ENCODE results near the gene SCAANT1. TPM values are rescaled to one million over a fixed set of nuclear protein-coding genes. Genes with fewer than 3 reads are reported as not detected.
A peak's percentile ranks its signal among the peaks of the same experiment; 100 is the strongest.

Gene SCAANT1
- total and polyA plus RNA-seq, 2 donors (not counting 1 experiment from before 2014, with no cell fraction given): 1.7 TPM; not detected in 1

DNA sequence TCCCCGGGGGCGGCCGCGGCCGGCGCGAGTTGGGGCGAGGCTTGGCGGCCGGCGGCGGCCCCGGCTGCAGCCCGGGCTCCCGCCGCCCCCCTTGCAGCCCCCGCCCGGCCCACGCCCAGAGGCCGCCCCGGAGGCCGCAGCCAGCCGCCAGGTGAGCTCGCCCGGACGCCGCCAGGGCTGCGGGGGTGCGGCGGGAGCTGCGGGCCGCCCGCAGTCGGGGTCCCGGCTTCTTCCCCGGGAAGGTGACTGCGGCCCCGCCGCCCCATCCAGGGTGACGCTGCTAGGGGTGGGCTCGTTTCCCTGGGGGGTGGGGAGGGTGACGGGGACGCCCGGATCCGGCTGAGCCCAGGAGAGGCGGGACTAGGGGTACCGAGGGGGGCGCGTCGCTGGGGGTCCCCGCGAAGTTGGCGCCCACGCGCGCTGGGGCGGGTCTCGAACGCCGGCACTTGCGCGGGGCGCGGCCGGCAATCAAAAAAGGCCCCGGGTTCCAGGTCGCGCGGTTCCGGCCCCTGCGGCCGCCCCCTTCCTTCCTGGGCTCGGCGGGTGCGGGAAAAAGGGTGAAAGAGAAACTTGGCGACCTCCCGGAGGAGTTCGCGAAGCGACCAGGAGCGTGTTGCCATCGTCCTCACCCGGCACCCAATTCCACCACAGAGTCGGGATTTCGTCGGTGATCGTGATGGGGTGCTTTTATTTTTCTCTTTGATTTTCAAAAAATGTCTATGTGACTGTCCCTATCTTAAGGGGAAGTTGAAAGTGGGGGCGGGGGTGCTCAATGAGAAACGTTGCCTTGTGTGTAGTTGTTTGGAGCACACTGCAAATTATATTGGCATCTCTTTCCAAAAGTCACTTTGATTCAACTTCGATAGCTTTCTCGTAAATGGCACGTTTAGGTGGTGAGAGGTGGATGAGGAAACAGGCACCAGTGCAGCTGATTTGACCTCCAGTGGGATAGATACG lies 47.9 kb downstream of the SCAANT1 start:
- no peaks in the 10 kb centered on the region for H4K20me1 ChIP-seq (ENCODE audit: control insufficient read depth, extremely low read depth, insufficient read depth, low read length)
- no peaks in the 10 kb centered on the region for H3K4me1 ChIP-seq (ENCODE audit: control insufficient read depth, extremely low read depth, insufficient read depth, low read length)
- no peaks in the 10 kb centered on the region for H3K36me3 ChIP-seq (ENCODE audit: control insufficient read depth, insufficient read depth, low read length)
- H3K27me3 ChIP-seq (ENCODE audit: control insufficient read depth, insufficient read depth, low read length): no peaks in the 10 kb centered on the region
- no peaks in the 10 kb centered on the region for H3K9me3 ChIP-seq (ENCODE audit: control insufficient read depth, insufficient read depth, low read depth, low read length)
- no peak for DNase-seq (ENCODE audit: low read depth in 2 of 2)
- H3K79me2 ChIP-seq (ENCODE audit: control insufficient read depth, insufficient read depth, low read length): peaks cover 50% of the 10 kb centered on the region
- H3K4me2 ChIP-seq (ENCODE audit: extremely low read depth, insufficient read depth, low read length): peak overlapping the region; percentile 93
- peak overlapping the region; percentile 74 for H2AFZ ChIP-seq (ENCODE audit: low read length)
- TF ChIP-seq CTCF (conservative IDR thresholded peaks at IDR 0.05 in 1 of 2, IDR thresholded peaks at IDR 0.05 in 1 of 2; ENCODE audit: low read depth in 1 of 2, low read length in 2 of 2) (no peak), EZH2 (IDR thresholded peaks at IDR 0.05; ENCODE audit: low read length, missing control alignments) (no peak)
- H3K4me3 ChIP-seq (replicated peaks in 1 of 4; ENCODE audit: control extremely low read depth in 1 of 4, insufficient read depth in 1 of 4, low read depth in 3 of 4, low read length in 4 of 4): peak overlapping the region; percentile 79 to 88 (median 87)
- peak overlapping the region; percentile 82 for H3K27ac ChIP-seq (ENCODE audit: insufficient read depth, low read length)
- H3K9ac ChIP-seq (ENCODE audit: insufficient read depth, low read length): peak overlapping the region; percentile 87

DNA sequence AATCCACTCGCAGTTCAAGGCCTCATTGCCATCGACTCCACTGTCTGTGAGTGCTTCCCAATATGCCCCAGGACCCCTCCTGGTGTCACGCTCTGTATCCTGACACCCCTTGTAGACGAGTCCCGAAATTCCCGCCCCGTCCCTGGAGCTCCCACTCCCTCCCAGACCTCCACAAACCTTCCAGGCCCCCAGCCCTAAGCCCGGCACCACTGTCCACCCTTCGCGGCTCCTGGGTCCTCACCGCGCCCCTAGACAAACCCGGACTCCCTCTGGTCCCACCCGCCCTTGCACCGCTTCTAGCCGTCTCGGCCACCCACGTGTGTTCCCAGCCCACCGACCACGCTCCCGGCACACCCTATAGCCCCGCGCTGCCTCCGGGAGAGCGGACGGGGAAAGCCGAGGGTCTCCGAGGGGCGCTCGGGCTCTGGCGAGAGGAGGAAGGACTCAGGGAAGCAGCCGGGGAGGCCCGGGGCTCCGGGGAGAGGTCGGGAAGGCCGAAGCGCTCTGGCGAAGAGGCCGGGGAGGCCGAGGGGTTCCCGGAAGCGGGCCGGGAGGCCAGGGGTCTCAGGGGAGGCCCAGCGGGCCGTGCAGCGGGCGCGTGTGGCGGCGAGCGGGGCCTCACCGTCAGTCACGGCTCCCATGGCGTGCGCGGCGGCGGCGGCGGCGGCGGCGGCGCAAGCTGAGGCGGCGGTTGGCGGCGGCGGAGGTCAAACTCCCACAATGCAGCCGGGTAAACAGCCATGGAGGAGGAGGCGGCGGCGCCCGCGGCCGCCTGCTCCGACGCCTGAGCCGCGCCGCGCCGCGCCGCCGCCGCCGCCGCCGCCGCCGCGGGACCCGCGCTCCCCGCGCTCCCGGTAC lies 48.8 kb downstream of the SCAANT1 start, which contains the start of the genes ATXN7 and THOC7:
Gene ATXN7, plus strand, starts transcription at position 718 of the 858 bp plus-strand sequence. CDS start 48,732 bp downstream, outside the sequence.
Gene THOC7, minus strand, starts transcription at position 656 of the 858 bp plus-strand sequence. Its CDS starts 15 bp downstream, at position 641.
- Histone ChIP-seq H3K4me3 (replicated peaks in 1 of 4; ENCODE audit: control extremely low read depth in 1 of 4, insufficient read depth in 1 of 4, low read depth in 3 of 4, low read length in 4 of 4) (peak within 1 kb of the TSS; percentile 79 to 94 (median 90)), H3K27me3 (ENCODE audit: control insufficient read depth, insufficient read depth, low read length) (no peaks in the 10 kb centered on the region), H3K27ac (ENCODE audit: insufficient read depth, low read length) (peak within 1 kb of the TSS; percentile 82), H3K4me1 (ENCODE audit: control insufficient read depth, extremely low read depth, insufficient read depth, low read length) (no peaks in the 10 kb centered on the region), H3K79me2 (ENCODE audit: control insufficient read depth, insufficient read depth, low read length) (peaks cover 49% of the 10 kb centered on the region), H3K9ac (ENCODE audit: insufficient read depth, low read length) (peak within 1 kb of the TSS; percentile 98), H3K4me2 (ENCODE audit: extremely low read depth, insufficient read depth, low read length) (peak within 1 kb of the TSS; percentile 93), H2AFZ (ENCODE audit: low read length) (peak within 1 kb of the TSS; percentile 74), H3K9me3 (ENCODE audit: control insufficient read depth, insufficient read depth, low read depth, low read length) (no peaks in the 10 kb centered on the region), H4K20me1 (ENCODE audit: control insufficient read depth, extremely low read depth, insufficient read depth, low read length) (no peaks in the 10 kb centered on the region), H3K36me3 (ENCODE audit: control insufficient read depth, insufficient read depth, low read length) (no peaks in the 10 kb centered on the region)
- no peak for TF ChIP-seq EZH2 (IDR thresholded peaks at IDR 0.05; ENCODE audit: low read length, missing control alignments)
- no peak for TF ChIP-seq CTCF (conservative IDR thresholded peaks at IDR 0.05 in 1 of 2, IDR thresholded peaks at IDR 0.05 in 1 of 2; ENCODE audit: low read depth in 1 of 2, low read length in 2 of 2)
- peak; percentile 51 to 54 for DNase-seq (ENCODE audit: low read depth in 2 of 2)

Data from fibroblast of lung (primary cell).